Frontal cortex (tissue), 4 donors: ENCODE results near the gene EEF1AKMT2. TPM values are rescaled to one million over a fixed set of nuclear protein-coding genes. Genes with fewer than 3 reads are reported as not detected.

Source experiments
- DNase-seq, 2 donors: peaks; one replicate each; pipeline ENCODE4 v3.0.0; 2012; ENCODE audit warnings: low spot score in 2 of 2
- FAIRE-seq: peaks from 2 replicates; lab custom pipeline; 2012; peaks lifted over from hg19 to GRCh38; lab: Jason Lieb, UNC
- total RNA-seq: library from RNA; depleted of rRNA; stranded (reverse); fragments of >200 nt; gene quantifications from one replicate; pipeline ENCODE4 v1.2.3, GENCODE V29; 2014
- donor health status: control.
- donor health status: control.
- donor health status: control.

The EEF1AKMT2 gene
- total RNA-seq, 1 donor from 2014 or later = 33.4 TPM

DNA sequence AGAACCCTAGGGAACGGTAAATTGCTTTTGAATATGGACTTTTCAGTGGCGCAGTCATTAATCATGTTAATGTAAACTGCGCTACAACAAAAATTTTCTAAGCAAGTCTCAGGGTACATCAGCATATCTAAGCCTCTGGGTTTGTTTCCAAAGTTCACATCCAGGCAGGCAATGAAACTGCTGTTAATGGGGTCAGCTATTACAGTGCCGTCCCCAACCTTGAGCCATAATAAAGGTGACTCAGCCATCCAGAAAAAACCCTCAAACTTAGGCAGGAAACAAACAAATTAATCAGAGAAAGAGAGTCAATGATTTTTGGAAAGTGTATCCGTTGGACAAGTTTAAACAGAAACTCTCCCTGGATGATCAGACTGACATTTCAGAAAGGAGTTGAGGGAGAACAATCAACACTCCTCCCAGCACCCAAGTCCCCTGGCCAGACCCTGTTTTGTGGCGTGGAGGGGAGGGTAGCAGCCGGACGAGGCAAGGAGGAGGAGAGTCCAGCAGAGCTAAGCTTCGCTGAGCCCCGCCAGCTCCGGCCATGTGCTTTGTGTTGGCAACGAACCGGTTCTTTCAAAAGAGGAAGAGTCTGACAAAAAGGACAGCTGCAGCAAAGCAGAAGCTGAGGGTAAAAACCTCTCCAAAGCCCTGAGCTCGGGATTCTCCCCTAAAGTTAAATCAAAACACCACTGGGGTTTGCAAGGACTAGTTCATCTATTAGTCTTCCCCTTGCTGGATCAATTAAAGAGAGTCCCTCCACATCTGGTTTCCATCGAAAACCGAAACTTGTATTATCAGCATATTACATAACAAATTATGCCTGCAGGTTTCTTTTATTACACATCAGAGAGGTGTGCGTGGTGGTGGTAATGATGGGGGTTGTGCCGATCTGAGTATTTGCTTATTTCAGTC lies 51.1 kb downstream of the EEF1AKMT2 start:
- FAIRE-seq (no peak), DNase-seq (peak in 1 of 2 donors; percentile 32)

DNA sequence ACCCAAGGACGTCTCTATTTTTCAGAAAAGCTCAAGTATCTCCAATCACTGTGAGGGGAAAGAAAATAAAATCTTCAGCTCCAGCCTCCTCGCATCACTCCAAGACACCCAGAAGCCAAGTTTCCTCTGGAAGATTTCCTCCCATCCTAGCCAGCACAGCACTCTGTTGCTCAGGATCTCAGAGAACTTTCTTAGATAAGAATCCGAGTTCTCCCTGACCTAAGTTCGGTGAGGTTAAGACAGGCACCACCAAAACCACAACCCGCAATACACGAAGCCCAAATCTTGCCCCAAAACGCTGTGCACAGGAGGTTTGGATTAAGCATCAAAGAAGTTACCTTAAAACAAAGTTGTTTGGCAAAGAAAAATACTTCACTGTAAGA lies 51.7 kb downstream of the EEF1AKMT2 start:
- DNase-seq (no peak), FAIRE-seq (no peak)

DNA sequence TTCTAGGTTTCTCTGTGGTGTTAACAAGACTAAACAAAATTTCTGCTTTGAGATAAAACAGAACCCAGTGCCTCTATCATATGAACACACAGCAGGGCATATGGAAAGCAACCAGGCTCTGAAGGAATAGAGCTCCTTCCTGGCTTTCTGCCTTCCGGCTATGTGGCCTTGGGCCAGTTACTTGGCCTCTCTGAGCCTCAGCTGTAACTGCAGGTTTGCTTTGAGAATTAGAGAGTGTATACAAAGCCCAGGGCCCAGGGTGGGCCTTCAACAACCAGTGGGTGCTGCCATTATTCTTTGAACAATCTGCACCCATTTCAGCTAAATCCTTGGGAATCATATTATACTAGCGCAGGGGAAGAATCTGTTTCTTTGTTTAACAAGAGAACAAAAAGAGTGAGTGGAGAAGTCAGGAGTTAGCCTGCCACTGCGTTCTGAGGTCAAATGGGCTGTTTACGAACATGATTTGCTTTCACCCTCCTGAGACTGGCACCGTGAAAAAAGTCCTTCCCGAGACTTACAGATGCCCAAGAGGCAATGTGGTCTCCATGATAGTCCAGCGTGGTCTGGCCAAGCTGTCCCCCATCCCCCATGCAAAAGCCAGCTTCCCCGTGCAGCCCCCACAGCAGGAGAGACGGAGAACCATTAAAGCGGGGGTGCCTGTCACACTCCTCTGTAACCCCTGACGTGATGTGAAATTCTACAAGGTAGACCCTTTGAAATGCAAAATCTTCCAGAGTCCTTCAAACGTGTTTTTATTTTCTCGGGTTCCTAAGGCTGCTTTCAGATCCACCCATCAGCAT lies 52.4 kb downstream of the EEF1AKMT2 start:
- no peak for DNase-seq
- FAIRE-seq = no peak

GRCh38 chr10:124738441-124738840 lies 53.2 kb downstream of the EEF1AKMT2 start:
- FAIRE-seq (no peak), DNase-seq (no peak)

DNA sequence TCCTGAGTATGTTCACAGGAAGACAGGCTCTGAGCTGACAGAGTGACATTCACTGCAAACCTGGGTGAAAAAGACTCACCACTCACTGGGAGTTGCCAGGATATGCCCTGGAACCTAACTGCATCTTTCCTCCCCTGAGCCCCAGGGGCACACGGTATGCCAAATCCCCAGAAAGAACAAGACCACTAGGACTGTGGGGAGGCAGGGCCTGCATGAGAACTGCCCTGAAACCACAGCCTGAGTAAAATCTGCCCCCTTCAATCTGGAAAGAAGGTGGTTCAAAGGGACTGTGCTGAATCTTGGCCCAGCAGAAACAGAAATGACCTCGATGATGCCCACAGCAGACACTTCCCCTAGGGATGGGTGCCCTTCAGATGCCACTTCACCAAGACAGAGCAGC lies 54.0 kb downstream of the EEF1AKMT2 start:
- DNase-seq = no peak
- FAIRE-seq = no peak

GRCh38 chr10:124737221-124737620 lies 54.5 kb downstream of the EEF1AKMT2 start:
- no peak for FAIRE-seq
- no peak for DNase-seq

DNA sequence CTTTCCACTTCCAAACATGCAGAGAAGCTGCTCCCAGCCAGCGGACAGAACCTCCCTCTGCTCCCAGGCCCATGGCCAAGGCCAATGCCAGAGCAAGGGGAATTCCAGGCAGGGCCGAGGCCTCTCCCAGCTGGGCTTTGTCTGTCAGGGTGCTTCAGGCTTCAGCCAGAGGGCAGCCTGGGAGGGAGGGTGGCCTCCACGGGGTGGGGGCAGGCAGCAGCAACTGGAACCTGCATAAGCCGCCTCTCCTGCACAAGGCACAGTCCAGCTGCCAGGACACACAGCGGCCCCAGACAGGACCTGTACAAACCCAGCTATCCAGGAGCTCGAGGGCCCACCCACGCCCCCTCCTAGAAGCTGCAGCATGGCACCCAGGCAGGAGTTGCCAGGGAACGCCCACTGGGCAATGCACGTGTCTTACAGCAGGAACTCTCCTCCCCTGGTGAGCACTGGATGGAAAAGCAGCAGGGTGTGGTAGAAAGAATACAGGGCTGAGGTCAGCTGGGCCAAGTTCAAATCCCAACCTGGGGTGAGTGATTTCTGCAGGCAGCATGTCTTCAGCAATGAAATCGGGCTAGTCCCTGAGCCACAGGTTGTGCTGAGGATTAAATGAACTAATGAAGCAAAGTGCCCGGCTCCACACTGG lies 55.1 kb downstream of the EEF1AKMT2 start:
- peak in 1 of 2 donors; percentile 50 for DNase-seq
- no peak for FAIRE-seq

- no peak for FAIRE-seq
Measured at GRCh38 chr10:124735491-124736286, 56.0 kb downstream of the EEF1AKMT2 start.

GRCh38 chr10:124734311-124735166 lies 57.1 kb downstream of the EEF1AKMT2 start:
- no peak for DNase-seq
- FAIRE-seq = no peak

More at GRCh38 chr10:124735491-124736286, 56.0 kb downstream of the EEF1AKMT2 start:
- DNase-seq = no peak

DNA sequence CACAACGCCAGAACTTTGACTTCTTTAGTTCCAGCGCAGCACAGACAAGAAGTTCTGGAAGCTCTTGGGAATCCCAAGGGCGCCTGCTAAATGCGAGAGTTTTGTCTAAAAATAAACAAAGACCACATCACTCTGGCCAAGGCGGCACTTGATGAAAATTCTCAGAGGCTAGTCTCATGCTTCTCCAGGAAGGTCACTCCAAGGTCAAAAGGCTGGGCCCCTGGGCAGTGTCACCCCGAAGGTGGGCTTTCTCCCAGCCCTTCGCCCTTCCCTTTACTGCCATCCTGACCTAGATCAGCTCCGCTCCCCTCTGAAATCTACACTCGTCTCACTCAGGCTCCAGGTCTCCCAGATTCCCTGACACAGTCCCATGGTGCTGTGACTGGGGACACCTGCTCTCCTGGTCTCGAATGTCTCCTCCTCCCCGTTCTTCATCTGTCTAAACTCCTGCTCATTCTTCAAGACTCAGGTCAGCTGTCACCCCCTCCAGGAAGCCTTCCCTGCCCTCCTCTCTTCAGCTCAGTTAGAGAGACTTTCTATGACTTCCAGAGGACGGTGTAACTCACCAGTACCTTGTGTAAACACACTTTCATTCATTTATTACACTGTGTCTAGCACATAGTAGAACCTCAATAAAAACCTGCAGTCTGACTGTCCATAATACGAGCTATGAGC lies 58.0 kb downstream of the EEF1AKMT2 start:
- DNase-seq = no peak
- no peak for FAIRE-seq

DNA sequence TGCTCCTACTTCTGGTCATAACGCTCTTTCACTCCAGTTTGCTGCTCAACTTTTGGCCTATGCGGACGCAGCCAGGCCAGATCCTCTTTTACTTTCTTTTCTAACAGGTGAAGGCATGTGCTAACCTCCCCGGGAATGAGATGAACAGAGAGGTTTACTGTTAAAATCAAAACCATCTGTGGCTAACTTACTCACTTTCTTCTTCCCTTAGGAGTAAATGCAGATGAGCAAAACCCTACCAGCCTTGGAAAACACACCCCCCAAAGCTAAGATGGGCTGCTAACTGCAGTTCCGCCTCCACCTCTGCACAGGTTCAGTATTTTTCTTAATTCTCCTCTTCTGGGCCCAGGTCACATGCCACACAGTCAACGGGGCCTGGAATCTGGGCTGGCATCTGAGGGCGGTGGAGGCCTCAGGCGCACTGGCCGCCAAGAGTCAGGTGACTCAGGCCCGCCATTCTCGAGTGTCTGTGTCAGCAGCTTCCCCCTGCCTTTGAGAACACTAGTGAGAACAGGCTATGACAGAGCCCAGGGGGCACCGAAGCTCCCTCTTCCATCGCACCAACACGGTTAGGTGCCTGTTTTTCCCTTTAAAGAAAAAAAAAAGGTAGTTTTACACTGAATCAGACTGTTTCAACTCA lies 58.6 kb downstream of the EEF1AKMT2 start:
- peak in 1 of 2 donors; percentile 24 for DNase-seq

GRCh38 chr10:124731551-124731950 lies 60.1 kb downstream of the EEF1AKMT2 start:
- DNase-seq = no peak
- no peak for FAIRE-seq

More for the DNA sequence above, 58.6 kb downstream of the EEF1AKMT2 start:
- FAIRE-seq = no peak

DNA sequence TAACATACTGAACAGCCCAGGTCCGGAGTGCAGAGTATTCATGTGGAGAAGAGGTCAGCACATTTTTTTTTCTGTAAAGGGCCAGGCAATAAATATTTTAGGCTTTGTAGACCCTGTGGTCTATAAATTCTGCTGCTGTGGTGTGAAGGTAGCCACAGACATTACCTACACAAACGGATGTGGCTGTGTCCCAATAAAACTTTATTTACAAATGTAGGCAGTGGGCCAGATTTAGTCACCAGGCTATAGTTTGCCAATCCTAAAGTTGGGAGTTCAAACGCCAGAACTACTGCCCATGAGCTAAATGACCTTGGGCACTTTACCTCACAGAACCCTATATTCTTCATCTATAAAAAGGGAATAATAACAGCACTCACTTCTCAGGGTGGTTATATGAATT lies 60.9 kb downstream of the EEF1AKMT2 start:
- no peak for FAIRE-seq

GRCh38 chr10:124728830-124729661 lies 62.6 kb downstream of the EEF1AKMT2 start:
- no peak for DNase-seq
- no peak for FAIRE-seq

More for the DNA sequence above, 60.9 kb downstream of the EEF1AKMT2 start:
- no peak for DNase-seq

DNA sequence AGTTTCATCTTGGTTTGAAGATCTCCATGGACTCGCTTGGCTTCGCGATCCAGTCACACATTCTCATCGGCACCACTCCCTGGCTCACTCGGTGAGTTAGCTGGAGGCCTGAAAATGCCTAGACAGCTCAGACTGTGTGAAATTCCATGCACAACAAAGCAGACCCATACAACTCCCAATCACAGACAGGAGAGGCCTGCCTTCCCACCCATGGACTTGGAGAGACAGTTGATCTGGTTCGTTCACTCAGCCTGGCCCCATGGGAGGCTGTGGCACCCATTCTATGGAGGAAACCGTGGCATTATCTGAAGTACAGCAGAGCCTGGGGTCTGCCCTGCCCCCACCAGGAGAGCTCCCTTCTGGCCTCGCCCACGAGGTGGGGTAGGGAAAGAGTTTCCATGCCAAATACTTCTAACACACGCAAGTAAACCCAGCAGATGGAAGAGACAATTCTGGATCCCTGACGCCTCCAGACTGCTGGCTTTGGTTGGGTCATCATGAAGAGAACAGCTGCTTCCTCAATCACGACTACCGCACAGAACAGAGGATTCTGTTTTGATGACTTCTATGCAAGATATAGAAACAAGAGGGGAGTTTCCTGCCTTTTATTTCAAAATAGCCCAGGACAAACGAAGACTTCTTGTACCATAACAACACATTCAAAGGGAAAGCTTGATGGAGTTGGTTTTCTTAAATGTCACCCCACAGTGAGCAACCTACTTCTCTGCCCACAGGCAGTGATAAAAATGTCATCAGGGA lies 63.4 kb downstream of the EEF1AKMT2 start:
- DNase-seq = peak in 1 of 2 donors; percentile 50
- no peak for FAIRE-seq

- DNase-seq = no peak
- no peak for FAIRE-seq
Measured at GRCh38 chr10:124727361-124727960, 64.2 kb downstream of the EEF1AKMT2 start.
